ENCODE data around the gene KIF11. TPM values are rescaled to one million over a fixed set of nuclear protein-coding genes. Genes with fewer than 3 reads are reported as not detected.

The KIF11 gene
- total and polyA plus RNA-seq, 2 of the 4 experiments (the other 2 are of a cell fraction): 8.8 to 18.3 TPM

DNA sequence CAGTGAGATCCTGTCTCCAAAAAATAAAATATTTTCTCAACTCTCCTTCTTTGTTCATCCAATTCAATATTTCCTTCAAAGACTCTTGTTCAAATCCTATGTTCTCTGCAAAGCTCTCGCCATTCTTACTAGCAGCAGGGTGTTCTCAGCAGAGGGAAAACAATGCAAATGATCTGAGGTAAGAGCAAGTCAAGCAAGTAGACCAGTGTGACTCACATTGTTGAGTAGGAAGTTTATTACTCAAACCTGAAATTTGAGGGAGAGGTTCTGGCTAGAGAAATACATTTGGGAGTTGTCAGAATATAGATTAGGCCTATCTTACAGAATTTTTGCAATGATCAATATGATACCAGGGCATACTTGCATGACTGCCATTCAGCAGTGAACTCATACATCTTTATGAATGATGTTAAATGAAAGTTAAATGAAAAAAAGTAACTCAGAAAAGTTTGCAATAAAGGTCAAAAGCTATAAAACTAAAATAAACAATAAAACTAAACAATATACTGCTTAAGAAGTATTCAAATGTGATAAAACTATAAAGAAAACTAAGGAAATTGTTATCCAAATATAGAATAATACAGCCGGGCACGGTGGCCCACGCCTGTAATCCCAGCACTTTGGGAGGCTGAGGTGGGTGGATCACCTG lies 24.9 kb upstream of the KIF11 start:
- POLR2A ChIA-PET (ENCODE audit: unreplicated experiment): no interaction called here
- no peak overlapping the region for H3K4ac ChIP-seq (ENCODE audit: low read depth, low read length)
- no peak overlapping the region for H2BK5ac ChIP-seq (ENCODE audit: low read depth, low read length, poor library complexity, severe bottlenecking)
- no peak overlapping the region for H4K5ac ChIP-seq (ENCODE audit: low read depth, low read length)
- H3K23ac ChIP-seq (ENCODE audit: low read depth, low read length): no peak overlapping the region
- H2AK5ac ChIP-seq (ENCODE audit: low read depth, low read length): no peak overlapping the region
- H3K56ac ChIP-seq (ENCODE audit: extremely low read depth, insufficient read depth, low read length): no peak overlapping the region
- no peak overlapping the region for H3K4me3 ChIP-seq (ENCODE audit: insufficient read depth, low read depth, low read length)
- DNase-seq (peak; percentile 72), ATAC-seq (ENCODE audit: low read depth) (peak; percentile 48)
- intact Hi-C loops (cut with micrococcal nuclease): no loop called here
- no peak overlapping the region for H3K27ac ChIP-seq (ENCODE audit: insufficient read depth, low read length)
- no peaks in the 10 kb centered on the region for H3K27me3 ChIP-seq (ENCODE audit: control insufficient read depth, insufficient read depth, low read length)
- H3K9ac ChIP-seq (ENCODE audit: low read depth, low read length): no peak overlapping the region
- no peak overlapping the region for H2BK120ac ChIP-seq (ENCODE audit: low read depth, low read length)
- H4K8ac ChIP-seq (ENCODE audit: low read depth in 2 of 2, low read length in 2 of 2): no peak overlapping the region
- TF ChIP-seq CEBPB (IDR thresholded peaks at IDR 0.05; ENCODE audit: low read depth, low read length) (peak; percentile 43; the same call in 1 of the 2 replicates), FOS (IDR thresholded peaks at IDR 0.05; ENCODE audit: low read depth, low read length) (0 out of 2 replicates have a peak, but pooled peaks have one; percentile 9), POLR2A (IDR thresholded peaks at IDR 0.05; ENCODE audit: low read depth, low read length) (no peak), MAZ (IDR thresholded peaks at IDR 0.05; ENCODE audit: borderline replicate concordance, low read depth, low read length) (no peak)
- BruUV-seq (replicated peaks): no TSS peak
- H2BK20ac ChIP-seq (ENCODE audit: low read depth, low read length): no peak overlapping the region
- H2AFZ ChIP-seq (replicated peaks; ENCODE audit: low read length, poor library complexity): no peak overlapping the region
- H3K4me1 ChIP-seq (ENCODE audit: control insufficient read depth, insufficient read depth, low read length): peaks cover 4% of the 10 kb centered on the region
- H3K9me3 ChIP-seq (ENCODE audit: control insufficient read depth, insufficient read depth, low read length): no peaks in the 10 kb centered on the region
- CTCF ChIA-PET: no interaction called here
- H3K14ac ChIP-seq (replicated peaks; ENCODE audit: low read depth, low read length): no peak overlapping the region
- dilution Hi-C loops (cut with HindIII; ENCODE audit: low sequenced_read_pairs, unreplicated experiment): no loop called here
- no peak overlapping the region for H3K4me2 ChIP-seq (ENCODE audit: low read depth, low read length)
- peaks cover 7% of the 10 kb centered on the region for H3K9me1 ChIP-seq (ENCODE audit: insufficient read depth, low read length)
- WGBS, 2 experiments (ENCODE audit: extremely low coverage in 2 of 2, insufficient read length in 1 of 2): no CpG with 5 or more reads among the region's 4 CpGs
- peaks cover 29 to 69% of the 10 kb centered on the region in 2 experiments for H3K79me1 ChIP-seq (ENCODE audit: low read depth in 1 of 2, low read length in 2 of 2)
- no peak overlapping the region for H2AK9ac ChIP-seq (replicated peaks; ENCODE audit: low read depth, low read length, poor library complexity)
- H4K20me1 ChIP-seq (ENCODE audit: insufficient read depth, low read length): peaks cover 35% of the 10 kb centered on the region
- H4K91ac ChIP-seq (ENCODE audit: insufficient read depth, low read depth, low read length): no peak overlapping the region
- no peak overlapping the region for H3K18ac ChIP-seq (ENCODE audit: low read depth, low read length)
- peaks cover 1% of the 10 kb centered on the region; the same call in 1 of the 2 replicates for H3K36me3 ChIP-seq (ENCODE audit: control insufficient read depth, insufficient read depth, low read length)
- in situ Hi-C loops (cut with MboI; ENCODE audit: low sequenced_read_pairs): loop anchor here (5.0 kb wide), 1 partner anchor 46 kb away; no protein-coding TSS in a partner anchor
- no peak overlapping the region for H2BK15ac ChIP-seq (ENCODE audit: low read depth, low read length)
